HG03521 (cell line): ENCODE results near the gene GRID1.

Source experiments
- ATAC-seq: cut with Tn5 transposase; IDR thresholded peaks from one replicate; pipeline ENCODE4 v1.9.1; 2021; ENCODE audit warnings: mild to moderate bottlenecking, moderate library complexity; ENCODE audit not compliant: unreplicated experiment

GRID1 gene

DNA sequence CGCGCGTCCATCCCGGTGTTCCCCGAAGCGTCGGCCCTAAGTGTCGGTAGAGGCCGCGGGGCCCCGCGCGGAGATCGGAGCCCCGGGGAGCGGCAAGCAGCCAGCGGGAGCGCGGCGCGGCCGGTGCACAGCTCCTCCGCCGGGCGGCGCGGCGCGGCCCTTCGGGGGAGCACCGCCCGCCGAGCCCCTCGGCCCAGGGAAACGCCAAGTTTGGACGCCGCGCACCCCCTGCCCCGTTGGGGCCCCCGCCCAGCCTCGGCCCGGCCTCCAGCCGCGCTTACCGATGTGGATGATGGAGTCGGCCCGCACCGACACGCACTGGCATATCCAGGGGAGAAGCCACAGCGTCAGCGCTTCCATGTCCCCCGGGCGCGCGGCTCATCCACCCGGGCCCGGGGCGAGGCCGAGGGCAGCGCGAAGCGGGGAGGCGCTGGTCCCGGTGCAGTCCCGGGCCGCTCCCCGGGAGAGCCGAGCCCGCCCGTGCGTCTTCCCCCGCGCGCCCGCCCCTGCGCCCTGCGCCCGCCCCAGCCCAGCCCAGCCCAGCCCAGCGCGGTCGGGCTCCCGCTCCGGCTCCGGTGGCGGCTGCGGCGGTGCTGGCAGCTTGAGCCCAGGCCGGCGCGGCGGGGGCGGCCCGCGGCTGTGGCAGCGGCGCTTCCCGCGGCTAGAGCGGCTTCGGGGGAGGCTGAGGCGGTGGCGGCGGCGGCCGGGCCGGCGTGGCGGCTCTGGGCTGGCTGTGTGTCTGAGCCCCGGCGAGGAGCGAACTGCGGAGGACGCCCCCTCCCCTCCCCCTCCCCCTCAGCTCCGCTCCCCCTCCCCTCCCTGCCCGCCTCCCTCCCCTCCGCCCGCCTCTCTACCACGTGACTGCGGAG lies at the start of gene GRID1:
GRID1 (minus strand) TSS at position 763 of the 869 bp plus-strand sequence.
- ATAC-seq: peak; percentile 22

DNA sequence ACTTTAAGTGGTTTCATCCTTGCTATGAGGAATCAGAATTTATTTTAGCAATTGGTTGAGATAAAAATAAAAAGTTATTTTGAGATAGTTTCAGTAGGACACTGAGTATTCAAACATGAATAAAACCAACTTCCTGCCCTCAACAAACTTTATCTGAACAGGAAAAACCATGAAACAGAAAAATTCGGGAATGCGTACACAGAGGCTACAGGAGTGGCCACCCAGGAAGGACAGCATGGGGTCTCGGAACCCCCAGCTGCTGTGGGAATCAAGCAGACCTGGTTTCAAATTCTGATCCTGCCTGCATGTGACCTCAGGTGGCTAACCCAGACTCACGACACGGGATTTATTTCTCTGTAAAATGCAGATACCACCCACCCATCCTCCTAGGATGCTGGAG lies 49.0 kb upstream of the GRID1 start:
- ATAC-seq: no peak

DNA sequence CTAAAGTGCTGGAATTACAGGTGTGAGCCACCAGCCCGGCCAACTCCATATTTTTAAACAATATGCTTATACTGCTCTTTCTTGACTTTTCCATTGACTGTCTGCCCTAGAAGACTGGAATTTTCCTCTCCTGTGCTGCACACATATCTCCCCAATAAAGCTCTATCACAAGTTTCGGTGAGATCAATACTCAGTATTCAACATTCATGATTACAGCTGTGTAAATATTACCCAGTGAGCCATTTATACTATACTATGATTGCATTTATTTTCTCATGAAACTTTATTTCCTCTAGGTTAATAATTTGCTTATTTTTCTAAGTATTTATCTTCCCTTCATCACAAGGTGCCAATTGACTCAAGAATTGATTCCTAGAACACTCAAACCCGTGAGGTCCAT lies 48.5 kb upstream of the GRID1 start:
- no peak for ATAC-seq

DNA sequence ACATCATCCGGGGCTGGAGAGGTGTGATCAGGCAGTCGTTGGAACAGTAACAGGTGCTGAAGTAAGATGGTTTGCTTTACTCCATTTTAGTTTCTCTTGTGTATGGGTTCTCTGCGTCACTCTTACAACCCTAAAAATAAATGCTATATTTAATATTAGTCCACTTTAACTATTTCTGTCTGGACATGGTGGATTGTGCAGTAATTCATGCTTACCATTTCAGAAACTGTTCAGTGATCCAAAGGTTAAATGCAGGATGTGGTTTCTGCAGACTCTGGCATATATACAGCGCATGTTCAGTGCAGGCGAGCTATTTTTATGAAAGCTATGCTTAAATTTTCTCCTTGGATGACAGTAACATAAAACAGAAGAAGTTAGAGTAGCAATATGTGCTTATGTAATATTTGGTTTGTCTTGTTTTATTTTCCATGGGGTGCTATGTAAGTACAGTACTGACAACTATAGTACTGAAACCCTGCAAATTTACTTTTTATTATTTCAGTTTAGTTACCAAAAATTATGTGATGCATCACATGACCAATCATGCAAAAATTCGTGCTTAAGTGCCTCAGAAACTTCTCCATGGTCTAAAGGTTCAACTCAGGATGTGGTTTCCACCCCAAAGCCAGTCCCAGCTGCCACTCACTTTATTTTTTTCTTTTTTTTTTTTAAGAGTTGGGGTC lies 46.6 kb upstream of the GRID1 start:
- ATAC-seq: peak; percentile 66

DNA sequence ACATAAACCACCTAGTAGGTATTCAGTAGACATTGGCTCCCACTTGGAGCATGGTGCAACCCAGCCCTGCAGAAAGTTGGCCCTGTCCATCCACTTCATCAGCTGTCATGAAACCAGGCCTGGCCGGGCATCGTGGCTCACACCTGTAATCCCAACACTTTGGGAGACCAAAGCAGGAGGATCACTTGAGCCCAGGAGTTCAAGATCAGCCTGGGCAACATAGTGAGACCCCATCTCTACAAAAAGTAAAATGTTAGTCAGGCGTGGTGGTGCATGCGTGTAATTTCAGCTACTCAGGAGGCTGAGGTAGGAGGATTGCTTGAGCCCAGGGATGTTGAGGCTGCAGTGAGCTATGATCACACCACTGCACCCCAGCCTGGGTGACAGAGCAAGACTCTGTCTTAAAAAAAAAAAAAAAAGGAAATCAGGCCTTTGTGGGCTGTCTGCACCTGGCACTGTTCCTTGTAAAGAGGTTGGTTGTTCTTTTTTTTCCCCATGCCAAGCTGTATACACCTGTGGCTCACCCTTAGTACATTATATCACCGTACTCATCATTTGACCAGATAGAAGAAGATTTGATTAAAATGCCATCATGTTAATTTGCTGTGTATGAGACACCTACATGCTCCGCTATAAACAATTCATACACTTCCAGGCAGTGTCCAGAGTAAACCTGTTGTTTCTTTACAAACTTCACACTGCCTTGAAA lies 45.4 kb upstream of the GRID1 start:
- ATAC-seq: no peak

DNA sequence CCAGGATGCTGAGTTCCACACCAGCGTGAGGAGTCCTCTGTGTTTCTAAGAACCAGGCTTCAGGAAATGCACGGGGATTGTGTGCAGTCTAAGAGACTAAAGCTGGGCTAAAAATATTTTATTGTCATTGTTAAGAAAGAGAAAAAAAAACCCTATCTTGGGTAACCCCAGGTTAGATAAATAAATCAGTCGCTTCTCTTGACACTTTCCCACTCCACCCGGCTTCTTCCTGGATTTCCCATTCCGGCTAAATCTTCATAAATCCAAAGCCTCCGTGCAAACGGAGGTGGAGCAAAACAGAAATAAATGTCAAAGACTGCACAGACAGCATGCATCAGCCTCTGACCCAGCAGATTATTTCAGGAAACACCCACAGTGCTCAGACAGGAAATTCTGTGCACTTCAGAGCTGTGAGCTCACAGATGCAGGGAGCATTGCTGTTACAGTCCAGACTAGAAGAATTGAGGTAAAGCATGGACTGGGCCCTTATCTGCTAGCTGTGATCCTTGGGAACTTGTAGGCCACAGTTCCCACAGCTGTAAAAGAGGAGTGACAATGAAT lies 44.8 kb upstream of the GRID1 start:
- ATAC-seq: peak; percentile 30

DNA sequence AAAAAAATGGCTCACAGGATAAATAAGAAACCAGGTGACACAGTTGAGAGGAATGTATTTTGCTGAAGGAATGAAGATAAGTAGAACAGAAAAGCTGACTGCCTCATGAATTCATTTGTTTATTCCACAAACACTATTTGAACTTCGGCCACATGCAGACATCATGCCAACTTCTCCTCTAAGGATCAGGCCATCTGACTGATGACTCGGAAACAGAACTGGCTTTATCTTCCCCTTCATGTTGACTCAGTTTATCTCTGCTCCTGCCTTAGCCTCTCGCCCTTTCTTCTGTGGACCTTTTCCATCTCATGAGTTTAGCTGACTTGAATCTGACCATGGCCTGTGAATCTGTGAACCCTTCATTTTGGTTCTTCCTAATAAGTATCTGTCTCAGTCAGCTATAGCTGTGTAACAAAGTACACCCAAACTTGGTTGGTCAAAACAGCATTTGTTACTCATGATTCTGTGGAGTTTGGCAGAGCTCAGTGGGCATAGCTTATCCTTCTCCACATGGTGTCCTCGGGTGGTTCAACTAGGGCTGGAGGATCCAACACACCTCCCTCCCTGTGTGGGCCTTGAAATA lies 44.0 kb upstream of the GRID1 start:
- ATAC-seq: no peak

DNA sequence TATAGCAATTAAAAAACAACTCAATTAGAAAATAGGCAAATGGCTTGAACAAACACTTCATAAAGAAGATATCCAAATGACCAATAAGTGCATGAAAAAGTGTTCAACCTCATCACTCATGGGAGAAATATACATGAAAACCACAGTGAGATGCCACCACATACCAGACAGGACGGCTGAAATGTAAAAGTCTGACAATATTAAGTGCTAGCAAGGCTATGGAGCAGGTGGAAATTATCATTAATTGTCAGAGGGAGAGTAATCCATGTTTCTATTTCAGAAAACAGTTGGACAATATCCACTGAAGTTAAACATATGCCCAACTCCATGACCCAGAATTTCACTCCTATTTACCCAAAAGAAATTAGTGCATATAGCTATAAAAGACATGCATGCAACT lies 42.6 kb upstream of the GRID1 start:
- ATAC-seq: no peak

DNA sequence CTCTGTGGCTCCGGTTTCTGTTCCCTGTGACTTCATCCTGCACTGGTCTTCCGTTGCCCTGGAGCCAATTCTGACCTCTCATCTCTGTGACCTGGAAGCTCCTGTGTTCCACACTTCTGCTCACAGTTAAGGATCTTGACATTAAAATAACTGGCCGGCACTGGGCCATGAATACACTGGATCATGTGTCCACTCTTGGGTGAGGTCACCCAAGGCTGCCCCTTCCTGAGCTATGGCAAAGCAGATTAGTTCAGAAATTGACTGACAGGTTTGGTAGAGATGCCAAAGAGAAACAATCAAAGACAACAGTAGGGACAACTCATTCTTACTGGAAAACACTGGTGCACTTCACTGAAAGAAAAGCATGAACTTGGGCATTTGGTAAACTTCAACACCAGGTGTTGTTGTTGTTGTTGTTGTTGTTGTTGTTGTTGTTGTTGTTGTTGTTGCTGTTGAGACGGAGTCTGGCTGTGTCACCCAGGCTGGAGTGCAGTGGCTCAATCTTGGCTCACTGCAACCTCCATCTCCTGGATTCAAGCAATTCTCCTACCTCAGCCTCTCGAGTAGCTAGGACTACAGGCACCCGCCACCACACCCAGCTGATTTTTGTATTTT lies 36.7 kb upstream of the GRID1 start:
- ATAC-seq: no peak

DNA sequence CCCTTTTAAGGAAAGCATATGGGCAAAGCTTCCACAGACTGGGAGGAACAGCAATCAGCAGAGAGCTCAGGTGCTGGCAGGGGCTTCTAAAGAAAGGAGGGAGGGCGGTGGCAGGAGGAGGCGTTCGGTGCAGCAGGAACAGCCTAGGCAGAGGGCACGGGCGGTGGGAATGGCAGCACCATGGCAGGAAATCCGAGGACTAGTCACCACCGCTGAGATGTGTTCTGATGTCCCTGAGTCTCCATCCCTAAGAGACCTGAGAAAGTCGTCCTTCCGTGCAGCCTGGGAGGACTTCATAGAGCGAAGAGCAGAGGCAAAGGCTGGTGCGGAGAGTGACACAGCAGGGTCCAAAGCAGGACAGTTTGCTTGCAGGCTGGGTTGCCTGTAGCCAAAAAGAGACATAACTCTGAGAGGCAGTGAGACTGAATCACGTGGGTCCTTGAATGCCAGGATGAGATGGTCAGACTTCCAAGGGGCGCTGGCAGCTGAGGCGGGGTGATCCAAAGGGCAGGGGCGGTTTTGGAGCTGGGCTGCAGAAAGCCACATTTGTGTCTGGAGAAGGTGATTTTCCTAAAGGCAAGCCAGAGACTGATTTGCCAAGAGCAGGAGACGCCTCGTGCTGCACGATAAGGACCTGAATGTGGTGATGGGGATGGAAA lies 35.8 kb upstream of the GRID1 start:
- ATAC-seq: no peak

DNA sequence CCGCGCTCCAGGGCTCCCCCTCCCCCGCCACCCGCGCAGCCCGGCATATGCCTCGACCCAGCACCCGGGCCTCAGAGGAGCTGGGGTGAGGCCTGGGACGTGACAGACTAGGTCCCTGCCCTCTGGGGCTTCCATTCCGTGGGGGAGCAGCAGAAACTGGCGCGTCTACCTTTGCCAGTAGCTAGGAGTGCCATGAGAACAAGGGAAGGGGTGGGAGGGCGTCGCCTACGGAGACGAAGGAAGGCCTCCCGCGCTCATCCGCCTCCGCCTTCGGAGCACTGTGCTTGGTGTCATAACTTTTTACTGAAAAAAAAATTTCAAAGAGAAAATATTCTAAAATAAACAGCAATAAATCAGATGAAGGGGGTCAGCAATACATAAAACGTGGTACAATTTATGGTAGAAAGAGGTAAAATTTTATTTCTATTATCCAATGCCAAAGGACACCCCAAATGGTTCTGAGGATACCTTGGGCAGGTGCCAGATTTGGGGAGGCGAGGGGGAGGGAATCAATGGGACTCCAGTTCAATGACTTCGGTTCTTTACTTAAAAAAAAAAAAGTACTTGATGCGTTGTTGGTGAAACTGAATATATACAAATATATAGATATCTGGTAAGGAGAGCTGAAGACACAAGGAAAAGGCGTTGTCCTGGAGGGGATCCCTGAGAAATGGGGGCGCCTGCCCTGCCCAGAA lies 35.1 kb upstream of the GRID1 start:
- ATAC-seq: no peak

DNA sequence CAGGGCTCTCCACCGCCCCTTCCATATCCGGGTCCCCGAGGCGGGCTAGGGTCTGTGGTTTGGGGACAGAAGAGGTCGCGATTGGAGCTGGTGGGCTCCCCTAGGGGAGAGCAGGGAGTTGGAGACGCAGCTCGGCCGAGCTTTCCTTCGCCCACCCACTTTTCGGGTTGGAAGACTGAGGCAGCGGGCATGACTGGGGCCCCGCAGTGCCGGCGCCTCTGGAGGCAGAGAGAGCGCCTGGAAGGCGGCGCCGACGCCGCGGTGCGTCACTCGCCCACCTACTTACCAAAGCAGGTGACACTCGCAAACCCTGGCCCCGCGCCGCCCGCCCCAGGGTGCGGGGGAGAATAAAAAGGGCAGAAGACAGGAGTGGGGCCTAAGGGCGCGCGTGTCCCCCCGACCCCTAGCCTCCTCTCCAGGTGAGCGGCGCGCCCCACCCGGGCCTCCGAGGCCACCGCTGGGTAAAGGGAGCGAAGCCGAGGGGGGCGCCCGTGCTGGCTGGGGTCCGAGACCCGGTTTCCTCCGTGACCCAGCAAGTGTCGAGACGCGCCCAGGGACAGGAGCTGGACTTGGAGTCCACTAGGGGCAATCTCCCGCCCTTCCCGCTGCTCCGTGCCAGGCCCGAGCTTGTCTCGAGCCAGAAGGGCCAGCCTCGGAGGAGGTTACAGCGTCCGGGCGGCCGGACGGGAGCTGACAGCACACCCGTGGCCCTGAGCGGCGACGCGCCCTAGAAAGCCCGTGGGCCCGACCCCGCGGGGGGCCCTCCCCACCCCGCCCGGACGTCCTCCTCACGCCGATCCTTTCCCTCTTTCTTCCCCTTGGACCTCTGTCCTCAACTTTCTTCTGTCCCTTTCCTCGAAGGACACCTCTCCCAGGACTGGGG lies 34.4 kb upstream of the GRID1 start:
- peak; percentile 35 for ATAC-seq

DNA sequence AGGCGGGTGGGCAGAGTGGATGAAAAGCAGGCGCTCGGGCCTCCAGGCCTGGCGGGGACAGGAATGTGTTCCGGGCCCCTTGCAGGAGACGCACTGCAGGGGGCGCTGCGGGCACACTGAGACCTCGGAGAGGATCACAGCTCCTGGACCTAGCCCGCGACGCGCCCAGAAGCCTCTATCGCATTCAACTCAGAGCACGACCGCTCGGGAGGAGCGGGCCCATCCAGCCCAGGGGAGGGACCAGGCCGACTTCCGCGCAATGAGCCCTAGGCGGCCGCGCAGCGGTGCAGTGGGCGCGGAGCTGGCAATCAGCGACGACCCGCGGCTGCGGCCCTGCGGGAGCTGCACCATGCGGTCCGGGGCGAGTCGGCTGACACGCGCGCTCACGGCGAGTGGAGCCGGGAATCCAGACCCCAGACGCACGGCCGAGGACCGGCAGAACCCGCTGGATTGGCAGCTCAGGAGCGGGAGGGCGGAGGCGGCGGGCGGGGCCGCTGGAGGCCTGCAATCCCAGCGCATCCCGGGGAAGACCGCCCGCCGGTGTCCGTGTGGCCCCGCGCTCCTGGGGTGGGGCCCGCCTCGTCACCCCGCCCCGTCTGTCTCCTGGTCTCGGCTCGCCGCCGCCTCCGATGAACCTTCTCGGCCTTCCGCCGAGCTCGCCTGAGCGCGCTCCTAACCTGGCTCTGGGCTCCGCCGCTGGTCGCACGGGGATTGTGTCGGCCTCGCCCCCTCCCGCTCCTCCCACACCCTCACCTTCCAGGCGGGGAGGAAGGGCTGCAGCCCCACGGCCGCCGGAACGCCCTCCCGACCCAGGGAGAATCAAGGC lies 33.5 kb upstream of the GRID1 start:
- ATAC-seq: peak; percentile 84

DNA sequence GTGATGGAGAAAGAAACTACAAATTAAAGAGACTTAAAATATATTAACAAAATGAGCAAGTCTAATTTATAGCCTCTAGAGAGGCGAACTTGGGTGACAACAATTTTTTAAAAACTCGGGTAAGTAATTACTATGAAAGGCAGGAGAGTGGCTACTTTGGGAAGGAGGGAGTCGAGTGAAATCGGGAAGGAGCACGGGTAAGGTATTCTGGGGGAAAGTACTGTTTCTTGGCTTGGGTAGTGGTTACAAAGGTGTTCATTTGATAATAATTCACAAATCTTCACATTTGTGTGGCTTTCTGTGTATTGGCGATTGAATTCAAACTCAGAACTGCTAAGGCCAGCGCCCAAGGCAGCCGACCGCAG lies 32.9 kb upstream of the GRID1 start:
- ATAC-seq: no peak

DNA sequence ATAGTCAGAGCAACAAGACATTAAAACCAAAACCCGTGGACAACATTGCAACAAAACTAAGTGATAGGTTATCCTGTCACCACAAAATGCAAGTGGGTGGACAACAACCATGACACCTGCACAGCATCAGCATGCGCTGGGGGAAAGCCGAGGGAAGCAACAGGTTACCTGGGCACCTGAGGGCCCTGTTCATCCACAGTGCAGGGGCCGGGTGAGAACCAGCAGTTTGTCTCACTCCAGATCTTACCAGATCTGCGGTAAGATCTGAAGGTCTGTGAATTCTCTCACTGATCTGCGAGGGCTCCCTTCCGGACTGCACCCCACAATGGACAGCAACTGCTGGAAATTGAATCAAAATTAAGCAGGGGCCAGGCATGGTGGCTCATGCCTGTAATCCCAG lies 30.5 kb upstream of the GRID1 start:
- no peak for ATAC-seq

DNA sequence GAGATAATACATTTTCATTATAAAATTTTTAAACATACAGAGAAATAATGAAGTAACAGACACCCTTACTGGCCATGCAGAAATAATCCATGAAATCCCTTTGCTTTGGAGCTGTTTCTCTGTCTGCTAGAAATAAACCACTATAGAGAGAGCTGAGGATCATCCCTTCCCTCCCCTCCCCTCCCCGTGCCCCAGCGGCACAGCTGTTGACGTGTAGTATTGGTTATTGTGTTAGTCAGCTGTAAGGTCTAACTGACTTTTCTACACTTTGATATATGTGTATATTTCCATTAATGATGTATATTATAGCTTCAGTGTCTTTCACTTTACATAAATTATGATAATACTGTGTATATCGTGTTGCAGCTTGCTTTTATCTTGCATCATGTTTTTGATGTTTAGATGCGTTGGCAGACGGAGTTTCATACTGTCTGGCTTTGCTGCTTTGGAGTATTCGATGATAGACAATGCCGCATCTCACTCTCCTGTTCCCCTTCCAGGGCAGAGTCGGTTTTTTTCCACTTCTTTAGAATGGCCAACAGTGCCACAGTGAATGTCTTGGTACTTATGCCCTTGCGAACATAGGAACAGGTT lies 27.4 kb upstream of the GRID1 start:
- no peak for ATAC-seq

DNA sequence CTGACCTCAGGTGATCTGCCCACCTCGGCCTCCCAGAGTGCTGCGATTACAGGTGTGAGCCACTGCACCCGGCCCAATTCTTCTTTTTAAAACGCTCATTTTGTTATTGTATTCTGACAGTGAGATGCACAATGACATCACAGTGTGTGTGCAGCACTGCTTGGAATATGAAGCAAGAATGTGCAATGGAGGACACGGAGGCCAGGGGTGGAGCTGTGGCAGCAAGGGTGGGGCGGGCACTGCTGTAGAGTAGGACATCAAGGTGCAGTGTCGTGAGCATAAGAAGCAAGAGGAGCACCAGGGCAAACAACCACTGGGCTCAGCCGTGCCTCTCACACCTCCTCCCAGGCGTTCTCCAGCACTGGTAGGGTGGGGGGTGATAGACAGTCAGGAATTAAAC lies 26.8 kb upstream of the GRID1 start:
- ATAC-seq: no peak
